Endothelial cell of umbilical vein (primary cell): ENCODE results near the gene HECTD4. TPM values are rescaled to one million over a fixed set of nuclear protein-coding genes. Genes with fewer than 3 reads are reported as not detected.

Experiments used
- BruUV-seq: library from RNA; stranded (reverse); fragments of 400-500 nt; replicated peaks from 2 replicates; lab custom pipeline; 2021; lab: Mats Ljungman, UMichigan
- CTCF ChIA-PET: fragments of 300-600, 350-600 bp; sonication (Branson Sonifier 250); formaldehyde crosslinking; loops from one replicate; lab custom pipeline; 2021; ENCODE audit warnings: antibody characterized with exemption, inconsistent platforms; lab: Charles Lee
- POLR2A ChIA-PET: fragments of 300-600, 350-600 bp; sonication (Branson Sonifier 250); formaldehyde crosslinking; loops from one replicate; lab custom pipeline; 2021; ENCODE audit warnings: antibody characterized with exemption, inconsistent platforms; lab: Charles Lee
- DNase-seq: peaks from one replicate; pipeline ENCODE4 v3.0.0-alpha.2; 2011; ENCODE audit warnings: low read depth, low spot score
- FAIRE-seq: peaks from 2 replicates; lab custom pipeline; 2011; peaks lifted over from hg19 to GRCh38; lab: Jason Lieb, UNC
- H2AFZ ChIP-seq: 2 replicates; pipeline ENCODE4 v1.6.0; 2012; ENCODE audit warnings: low read depth, low read length, control low read depth, inconsistent platforms
- H3K27ac ChIP-seq: 2 replicates; pipeline ENCODE4 v1.5.1; 2011; ENCODE audit warnings: low read depth, mild to moderate bottlenecking, control low read depth, low read length, moderate library complexity; ENCODE audit not compliant: insufficient read depth
- H3K27me3 ChIP-seq, 2 experiments: 2 replicates each; pipeline versions ENCODE4 v1.6.0 to v1.6.1; 2011; ENCODE audit warnings: low read length in 2 of 2, mixed read lengths in 1 of 2; ENCODE audit not compliant: control insufficient read depth in 2 of 2, insufficient read depth in 2 of 2
- H3K36me3 ChIP-seq, 2 experiments: 2 replicates in 1 of 2; 3 replicates in 1 of 2; pipeline ENCODE4 v1.5.1; 2011; ENCODE audit warnings: low read length in 2 of 2, mild to moderate bottlenecking in 1 of 2, moderate library complexity in 1 of 2; ENCODE audit not compliant: control insufficient read depth in 2 of 2, insufficient read depth in 2 of 2; ENCODE audit errors: extremely low read depth in 1 of 2
- H3K4me1 ChIP-seq: 3 replicates; pipeline ENCODE4 v1.5.1; 2011; ENCODE audit warnings: mild to moderate bottlenecking, low read length; ENCODE audit not compliant: control insufficient read depth, insufficient read depth; ENCODE audit errors: extremely low read depth
- H3K4me2 ChIP-seq: 2 replicates; pipeline ENCODE4 v1.6.1; 2011; ENCODE audit warnings: low read length, control low read depth, mixed read lengths; ENCODE audit not compliant: insufficient read depth
- H3K4me3 ChIP-seq, 3 experiments: fragments of 200-600 bp in 1 of 3; sonication (generic), shearing (Covaris generic) in 1 of 3; replicated peaks in 1 of 3; 2 replicates each; pipeline ENCODE4 v1.5.1; 2011 to 2016; ENCODE audit warnings: control low read depth in 3 of 3, low read length in 3 of 3, mild to moderate bottlenecking in 2 of 3, inconsistent platforms in 1 of 3, low read depth in 1 of 3, moderate library complexity in 1 of 3; ENCODE audit not compliant: insufficient read depth in 1 of 3
- H3K79me2 ChIP-seq: 2 replicates; pipeline ENCODE4 v1.6.0; 2012; ENCODE audit warnings: low read length, inconsistent platforms; ENCODE audit not compliant: control insufficient read depth, insufficient read depth
- H3K9ac ChIP-seq: replicated peaks from 2 replicates; pipeline ENCODE3; 2011; ENCODE audit warnings: low read length, control low read depth; ENCODE audit not compliant: insufficient read depth; ENCODE audit errors: extremely low read depth
- H3K9me1 ChIP-seq: replicated peaks from 3 replicates; pipeline ENCODE4 v1.6.0; 2011; ENCODE audit warnings: mild to moderate bottlenecking, low read length; ENCODE audit not compliant: control insufficient read depth, insufficient read depth; ENCODE audit errors: extremely low read depth
- H3K9me3 ChIP-seq: replicated peaks from 2 replicates; pipeline ENCODE4 v1.5.1; 2012; ENCODE audit warnings: low read length, inconsistent platforms; ENCODE audit not compliant: control insufficient read depth, insufficient read depth
- H4K20me1 ChIP-seq: replicated peaks from 2 replicates; pipeline ENCODE3; 2011; ENCODE audit warnings: mild to moderate bottlenecking, low read length; ENCODE audit not compliant: control insufficient read depth, insufficient read depth; ENCODE audit errors: extremely low read depth
- CTCF ChIP-seq, 2 donors: IDR thresholded peaks; 1 replicate in 1 of 2; 2 replicates in 1 of 2; pipeline ENCODE4 v1.5.1; 2011; ENCODE audit warnings: low read length in 2 of 2, mild to moderate bottlenecking in 2 of 2, moderate library complexity in 2 of 2, control low read depth in 1 of 2, inconsistent platforms in 1 of 2, low read depth in 1 of 2; ENCODE audit not compliant: insufficient read depth in 1 of 2; ENCODE audit errors: extremely low read depth in 1 of 2
- EZH2 ChIP-seq: IDR thresholded peaks from 2 replicates; pipeline ENCODE4 v1.6.1; 2012; ENCODE audit warnings: borderline replicate concordance, low read depth, mild to moderate bottlenecking, moderate library complexity, low read length, inconsistent platforms; ENCODE audit not compliant: severe bottlenecking
- FOS ChIP-seq: IDR thresholded peaks from 2 replicates; pipeline ENCODE4 v1.6.1; 2011; ENCODE audit warnings: mild to moderate bottlenecking, low read length, moderate library complexity, borderline replicate concordance; ENCODE audit not compliant: insufficient read depth
- GATA2 ChIP-seq: IDR thresholded peaks from 2 replicates; pipeline ENCODE4 v1.7.0; 2011; ENCODE audit warnings: low read depth, mild to moderate bottlenecking, moderate library complexity, mixed read lengths, low read length; ENCODE audit not compliant: insufficient read length, insufficient read depth
- JUN ChIP-seq: IDR thresholded peaks from 2 replicates; pipeline ENCODE4 v1.6.1; 2011; ENCODE audit warnings: borderline replicate concordance, low read depth; ENCODE audit not compliant: insufficient read length, insufficient read depth
- MAX ChIP-seq: IDR thresholded peaks from 2 replicates; pipeline ENCODE4 v1.6.1; 2011; ENCODE audit not compliant: insufficient read depth, insufficient read length
- MYC ChIP-seq: IDR thresholded peaks from one replicate; pipeline ENCODE4 v1.6.1; 2011; ENCODE audit warnings: mild to moderate bottlenecking, low read depth, low read length
- POLR2A ChIP-seq: IDR thresholded peaks from 2 replicates; pipeline ENCODE4 v1.6.1; 2012; ENCODE audit warnings: low read depth, mild to moderate bottlenecking, control low read depth, low read length
- POLR2AphosphoS5 ChIP-seq: IDR thresholded peaks from 2 replicates; pipeline ENCODE4 v1.6.1; 2012; ENCODE audit warnings: low read depth, mild to moderate bottlenecking, control low read depth, low read length, moderate library complexity; ENCODE audit not compliant: insufficient read depth
- dilution Hi-C: fragments of 300-500 bp; cut with MboI; formaldehyde crosslinking; loops from one replicate; pipeline ENCODE4 v1.15.0; 2019; ENCODE audit warnings: low sequenced_read_pairs; ENCODE audit not compliant: extremely low pct_ligation_motif_present
- intact Hi-C: fragments of 100-400 bp; cut with micrococcal nuclease; formaldehyde crosslinking; loops from one replicate; pipeline ENCODE4 v1.10.0; 2022
- polyA plus RNA-seq, 4 experiments: library from polyadenylated mRNA; depleted of rRNA in 3 of 4; stranded (reverse) in 3 of 4; unstranded in 1 of 4; fragments of >200 nt; gene quantifications; 2 replicates each; pipeline versions ENCODE4 v1.2.1 to v1.2.3, GENCODE V29; 2011 to 2012; ENCODE audit warnings: missing spikeins in 1 of 4
- total RNA-seq: library from RNA; stranded (reverse); gene quantifications from 2 replicates; pipeline ENCODE4 v1.2.3, GENCODE V29; 2021

The HECTD4 gene
- total and polyA plus RNA-seq, 2 donors (not counting 3 experiments of a cell fraction or from before 2014, with no cell fraction given), result 9.7 to 47.7 TPM

GRCh38 chr12:112368856-112369255 lies 13.4 kb downstream of the HECTD4 start:
- no peak for FAIRE-seq
- H3K79me2 ChIP-seq, result peaks cover 25% of the 10 kb centered on the region

More at GRCh38 chr12:112368856-112369255, 13.4 kb downstream of the HECTD4 start:
- no peak overlapping the region for H3K4me2 ChIP-seq
- BruUV-seq, result no TSS peak
- no peak overlapping the region for H2AFZ ChIP-seq
- no peak for DNase-seq
- H3K36me3 ChIP-seq, result no peaks in the 10 kb centered on the region
- H3K9me3 ChIP-seq, result no peaks in the 10 kb centered on the region
- ChIA-PET POLR2A (no interaction called here), CTCF (interaction anchor here (1.4 kb wide), 1 partner anchor 18 kb away, joined by 3 read pairs; no protein-coding TSS in a partner anchor)
- H3K4me3 ChIP-seq, result no peak overlapping the region
- intact Hi-C loops, result no loop called here
- H3K27ac ChIP-seq, result no peak overlapping the region
- no peaks in the 10 kb centered on the region for H3K9me1 ChIP-seq
- H3K4me1 ChIP-seq, result no peaks in the 10 kb centered on the region
- H3K27me3 ChIP-seq, result no peaks in the 10 kb centered on the region
- H4K20me1 ChIP-seq, result peaks cover 2% of the 10 kb centered on the region
- TF ChIP-seq EZH2 (no peak), FOS (no peak), GATA2 (no peak), JUN (no peak), POLR2A (no peak), POLR2AphosphoS5 (no peak), MAX (no peak), CTCF (IDR thresholded peaks at IDR 0.05; ENCODE audit: extremely low read depth in 1 of 2, insufficient read depth in 1 of 2, low read depth in 1 of 2, low read length in 2 of 2) (no peak), MYC (no peak)
- dilution Hi-C loops, result no loop called here
- no peak overlapping the region for H3K9ac ChIP-seq
